Activated CD4-positive, alpha-beta T cell treated with anti-CD3 and anti-CD28 coated beads, Interleukin-2, Interleukin-6, amounts not matched to agents 100 ng/mL and 50 ng/mL, durations not matched to agents 16 hours and 8 hours (primary cell): ENCODE results near the gene MRPL12.

Experiments
- DNase-seq: peaks from one replicate; pipeline ENCODE4 v3.0.0-alpha.2; 2020

Gene MRPL12

GRCh38 chr17:81683208-81683583, 20.0 kb upstream of the MRPL12 start:
- no peak for DNase-seq

GRCh38 chr17:81683584-81684441, 19.4 kb upstream of the MRPL12 start, which contains the start of the genes ARL16 and HGS:
TSS of gene ARL16 (minus strand) at chr17:81683797. CDS start at chr17:81683753, 44 bp downstream.
TSS of gene HGS (plus strand) at chr17:81684011. CDS start at chr17:81684067, 56 bp downstream.
- peak; percentile 99 for DNase-seq

- peak; percentile 51 for DNase-seq
Observed at GRCh38 chr17:81684442-81684911, 18.7 kb upstream of the MRPL12 start.

- peak; percentile 41 for DNase-seq
Observed at GRCh38 chr17:81685108-81685507, 18.1 kb upstream of the MRPL12 start.

- no peak for DNase-seq
Observed at GRCh38 chr17:81686614-81687013, 16.6 kb upstream of the MRPL12 start.

GRCh38 chr17:81687770-81688541, 15.2 kb upstream of the MRPL12 start:
- DNase-seq: no peak

- DNase-seq: no peak
Observed at GRCh38 chr17:81688616-81689015, 14.6 kb upstream of the MRPL12 start.

- no peak for DNase-seq
Observed at GRCh38 chr17:81690066-81690465, 13.1 kb upstream of the MRPL12 start.

- DNase-seq: no peak
Observed at GRCh38 chr17:81690549-81690948, 12.6 kb upstream of the MRPL12 start.

GRCh38 chr17:81691196-81691595, 12.0 kb upstream of the MRPL12 start:
- no peak for DNase-seq

- DNase-seq: no peak
Observed at GRCh38 chr17:81691608-81692007, 11.6 kb upstream of the MRPL12 start.

- no peak for DNase-seq
Observed at GRCh38 chr17:81693509-81694210, 9.5 kb upstream of the MRPL12 start.

GRCh38 chr17:81694810-81695209, 8.4 kb upstream of the MRPL12 start:
- DNase-seq: no peak

GRCh38 chr17:81695211-81695610, 8.0 kb upstream of the MRPL12 start:
- no peak for DNase-seq

GRCh38 chr17:81695801-81696200, 7.4 kb upstream of the MRPL12 start:
- DNase-seq: no peak

- DNase-seq: no peak
Observed at GRCh38 chr17:81696218-81696941, 6.8 kb upstream of the MRPL12 start.

GRCh38 chr17:81697261-81698044, 5.7 kb upstream of the MRPL12 start:
- DNase-seq: no peak

- DNase-seq: no peak
Observed at GRCh38 chr17:81700353-81701287, 2.5 kb upstream of the MRPL12 start.

- DNase-seq: peak; percentile 42
Observed at GRCh38 chr17:81701288-81702071, 1.7 kb upstream of the MRPL12 start.
